ENCODE data around the gene LGSN. TPM values are rescaled to one million over a fixed set of nuclear protein-coding genes. Genes with fewer than 3 reads are reported as not detected.
"Not testable (repeated sequence)": the region's sequence is repeated elsewhere in the genome, so short reads cannot be mapped to it uniquely, and the experiment has no call there.

LGSN gene
- not detected in 2 replicates for total RNA-seq (2014; rRNA removed; shearing (Covaris generic); ENCODE audit: low replicate concordance)

- no peak for DNase-seq (ENCODE audit: low read depth)
- in situ Hi-C loops (cut with HindIII; ENCODE audit: low pct_unique_long_range_greater_than_20kb, low sequenced_read_pairs): no loop called here
Observed at GRCh38 chr6:63319939-63320338, at the start of gene LGSN. Gene LGSN (minus strand): TSS chr6:63319983. CDS start chr6:63319943, 40 bp downstream.

GRCh38 chr6:63368347-63368746 is 48.6 kb upstream of the LGSN start:
- in situ Hi-C loops (cut with HindIII; ENCODE audit: low pct_unique_long_range_greater_than_20kb, low sequenced_read_pairs): no loop called here
- DNase-seq (ENCODE audit: low read depth): no peak

- in situ Hi-C loops (cut with HindIII; ENCODE audit: low pct_unique_long_range_greater_than_20kb, low sequenced_read_pairs); DNase-seq (ENCODE audit: low read depth): not testable (repeated sequence)
Observed at GRCh38 chr6:63362500-63363120, 42.8 kb upstream of the LGSN start.

- in situ Hi-C loops (cut with HindIII; ENCODE audit: low pct_unique_long_range_greater_than_20kb, low sequenced_read_pairs); DNase-seq (ENCODE audit: low read depth): not testable (repeated sequence)
Observed at GRCh38 chr6:63357384-63357783, 37.6 kb upstream of the LGSN start.

- in situ Hi-C loops (cut with HindIII; ENCODE audit: low pct_unique_long_range_greater_than_20kb, low sequenced_read_pairs): no loop called here
- no peak for DNase-seq (ENCODE audit: low read depth)
Observed at GRCh38 chr6:63355632-63356031, 35.8 kb upstream of the LGSN start.

GRCh38 chr6:63353286-63353630 is 33.5 kb upstream of the LGSN start:
- no peak for DNase-seq (ENCODE audit: low read depth)
- in situ Hi-C loops (cut with HindIII; ENCODE audit: low pct_unique_long_range_greater_than_20kb, low sequenced_read_pairs): no loop called here

- in situ Hi-C loops (cut with HindIII; ENCODE audit: low pct_unique_long_range_greater_than_20kb, low sequenced_read_pairs): no loop called here
- peak; percentile 55 for DNase-seq (ENCODE audit: low read depth)
Observed at GRCh38 chr6:63352544-63353285, 32.9 kb upstream of the LGSN start.

- DNase-seq (ENCODE audit: low read depth): peak; percentile 71
- in situ Hi-C loops (cut with HindIII; ENCODE audit: low pct_unique_long_range_greater_than_20kb, low sequenced_read_pairs): no loop called here
Observed at GRCh38 chr6:63352069-63352543, 32.3 kb upstream of the LGSN start.

GRCh38 chr6:63349401-63349800 is 29.6 kb upstream of the LGSN start:
- in situ Hi-C loops (cut with HindIII; ENCODE audit: low pct_unique_long_range_greater_than_20kb, low sequenced_read_pairs): no loop called here
- peak; percentile 71 for DNase-seq (ENCODE audit: low read depth)

- in situ Hi-C loops (cut with HindIII; ENCODE audit: low pct_unique_long_range_greater_than_20kb, low sequenced_read_pairs): no loop called here
Observed at GRCh38 chr6:63348836-63349235, 29.1 kb upstream of the LGSN start.

GRCh38 chr6:63347599-63347998 is 27.8 kb upstream of the LGSN start:
- in situ Hi-C loops (cut with HindIII; ENCODE audit: low pct_unique_long_range_greater_than_20kb, low sequenced_read_pairs): no loop called here
- peak; percentile 85 for DNase-seq (ENCODE audit: low read depth)

More at GRCh38 chr6:63348836-63349235, 29.1 kb upstream of the LGSN start:
- peak; percentile 77 for DNase-seq (ENCODE audit: low read depth)

- peak; percentile 84 for DNase-seq (ENCODE audit: low read depth)
Observed at GRCh38 chr6:63346217-63346835, 26.5 kb upstream of the LGSN start.

GRCh38 chr6:63340351-63340750 is 20.6 kb upstream of the LGSN start:
- no peak for DNase-seq (ENCODE audit: low read depth)
- in situ Hi-C loops (cut with HindIII; ENCODE audit: low pct_unique_long_range_greater_than_20kb, low sequenced_read_pairs): no loop called here

More at GRCh38 chr6:63346217-63346835, 26.5 kb upstream of the LGSN start:
- in situ Hi-C loops (cut with HindIII; ENCODE audit: low pct_unique_long_range_greater_than_20kb, low sequenced_read_pairs): no loop called here

GRCh38 chr6:63334652-63335051 is 14.9 kb upstream of the LGSN start:
- in situ Hi-C loops (cut with HindIII; ENCODE audit: low pct_unique_long_range_greater_than_20kb, low sequenced_read_pairs); DNase-seq (ENCODE audit: low read depth): not testable (repeated sequence)

- in situ Hi-C loops (cut with HindIII; ENCODE audit: low pct_unique_long_range_greater_than_20kb, low sequenced_read_pairs): no loop called here
- no peak for DNase-seq (ENCODE audit: low read depth)
Observed at GRCh38 chr6:63333440-63333839, 13.7 kb upstream of the LGSN start.

GRCh38 chr6:63326630-63327029 is 6.8 kb upstream of the LGSN start:
- DNase-seq (ENCODE audit: low read depth); in situ Hi-C loops (cut with HindIII; ENCODE audit: low pct_unique_long_range_greater_than_20kb, low sequenced_read_pairs): not testable (repeated sequence)

GRCh38 chr6:63322981-63323380 is 3.2 kb upstream of the LGSN start:
- in situ Hi-C loops (cut with HindIII; ENCODE audit: low pct_unique_long_range_greater_than_20kb, low sequenced_read_pairs): no loop called here
- DNase-seq (ENCODE audit: low read depth): no peak

- in situ Hi-C loops (cut with HindIII; ENCODE audit: low pct_unique_long_range_greater_than_20kb, low sequenced_read_pairs): no loop called here
Observed at GRCh38 chr6:63321821-63322220, 2.0 kb upstream of the LGSN start.

GRCh38 chr6:63317641-63318040 is 2.1 kb downstream of the LGSN start:
- in situ Hi-C loops (cut with HindIII; ENCODE audit: low pct_unique_long_range_greater_than_20kb, low sequenced_read_pairs): no loop called here
- no peak for DNase-seq (ENCODE audit: low read depth)

More at GRCh38 chr6:63321821-63322220, 2.0 kb upstream of the LGSN start:
- no peak for DNase-seq (ENCODE audit: low read depth)

Data from Caki2 (cell line).